Measurements from ENCODE around the gene SOCS2. TPM values are rescaled to one million over a fixed set of nuclear protein-coding genes. Genes with fewer than 3 reads are reported as not detected.

SOCS2 gene
- total RNA-seq, 1 donor from 2014 or later = 95.8 TPM

DNA sequence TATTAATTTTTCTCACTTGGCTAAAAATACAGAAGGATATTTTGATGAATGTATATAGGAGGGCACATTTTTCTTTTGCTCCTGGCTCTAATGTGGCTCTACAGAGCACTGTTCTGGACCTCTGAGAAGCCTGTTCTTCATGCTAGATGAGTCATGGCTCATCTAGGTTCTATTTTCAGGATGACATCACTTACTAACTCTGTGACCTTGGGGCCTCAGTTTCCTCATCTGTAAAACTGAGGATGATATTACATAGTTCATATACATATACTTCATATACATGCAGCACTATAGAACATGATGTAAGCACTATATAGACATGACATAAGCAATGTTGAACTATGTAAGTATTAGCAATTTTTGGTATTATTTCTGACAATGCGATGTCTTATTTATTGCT lies 35.8 kb downstream of the SOCS2 start:
- no peaks in the 10 kb centered on the region for H3K27me3 ChIP-seq
- no peak for DNase-seq (ENCODE audit: low spot score in 2 of 2)
- no peaks in the 10 kb centered on the region for H3K4me1 ChIP-seq
- TF ChIP-seq, protein P1, sequence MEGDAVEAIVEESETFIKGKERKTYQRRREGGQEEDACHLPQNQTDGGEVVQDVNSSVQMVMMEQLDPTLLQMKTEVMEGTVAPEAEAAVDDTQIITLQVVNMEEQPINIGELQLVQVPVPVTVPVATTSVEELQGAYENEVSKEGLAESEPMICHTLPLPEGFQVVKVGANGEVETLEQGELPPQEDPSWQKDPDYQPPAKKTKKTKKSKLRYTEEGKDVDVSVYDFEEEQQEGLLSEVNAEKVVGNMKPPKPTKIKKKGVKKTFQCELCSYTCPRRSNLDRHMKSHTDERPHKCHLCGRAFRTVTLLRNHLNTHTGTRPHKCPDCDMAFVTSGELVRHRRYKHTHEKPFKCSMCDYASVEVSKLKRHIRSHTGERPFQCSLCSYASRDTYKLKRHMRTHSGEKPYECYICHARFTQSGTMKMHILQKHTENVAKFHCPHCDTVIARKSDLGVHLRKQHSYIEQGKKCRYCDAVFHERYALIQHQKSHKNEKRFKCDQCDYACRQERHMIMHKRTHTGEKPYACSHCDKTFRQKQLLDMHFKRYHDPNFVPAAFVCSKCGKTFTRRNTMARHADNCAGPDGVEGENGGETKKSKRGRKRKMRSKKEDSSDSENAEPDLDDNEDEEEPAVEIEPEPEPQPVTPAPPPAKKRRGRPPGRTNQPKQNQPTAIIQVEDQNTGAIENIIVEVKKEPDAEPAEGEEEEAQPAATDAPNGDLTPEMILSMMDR (IDR thresholded peaks at IDR 0.05) = no peak
- no peaks in the 10 kb centered on the region for H3K9me3 ChIP-seq
- H3K36me3 ChIP-seq = no peaks in the 10 kb centered on the region
- no peak overlapping the region for H3K4me3 ChIP-seq
- no peak overlapping the region for H3K27ac ChIP-seq
- intact Hi-C loops (cut with DNase I) = no loop called here

DNA sequence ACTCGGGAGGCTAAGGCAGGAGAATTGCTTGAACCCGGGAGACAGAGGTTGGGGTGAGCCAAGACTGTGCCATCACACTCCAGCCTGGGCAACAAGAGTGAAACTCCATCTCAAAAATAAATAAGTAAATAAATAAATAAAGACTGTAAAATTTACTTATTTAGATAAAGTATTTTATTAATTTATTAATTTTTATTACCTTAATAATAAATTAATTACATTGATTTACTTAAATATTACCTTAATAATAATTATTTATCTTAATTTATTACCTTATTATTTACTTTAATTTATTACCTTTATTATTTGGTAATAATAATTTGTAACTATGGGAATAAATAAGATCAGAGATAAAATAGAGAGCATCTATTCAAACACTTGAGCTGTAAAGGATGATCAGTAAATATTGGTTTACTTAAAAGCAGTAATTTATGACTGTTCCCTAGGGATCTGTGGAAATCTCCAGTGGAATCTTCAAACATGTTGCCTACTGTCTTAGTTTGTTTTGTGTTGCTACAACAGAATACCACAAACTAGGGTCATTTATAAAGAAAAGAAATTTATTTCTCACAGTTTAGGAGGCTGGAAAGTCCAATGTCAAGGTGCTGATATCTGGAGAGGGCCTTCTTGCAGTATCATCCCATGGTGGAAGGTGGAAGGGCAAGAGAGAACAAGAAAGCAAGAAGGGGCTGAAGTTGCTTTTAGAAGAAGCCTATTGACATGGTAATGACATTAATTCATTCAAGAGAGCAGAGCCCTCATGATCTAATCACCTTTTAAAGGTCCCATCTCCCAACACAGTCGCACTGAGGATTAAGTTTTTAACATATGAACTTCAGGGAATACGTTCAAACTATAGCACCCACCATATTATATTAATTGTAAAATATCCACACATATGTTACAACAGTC lies 37.1 kb downstream of the SOCS2 start:
- no peaks in the 10 kb centered on the region for H3K4me1 ChIP-seq
- intact Hi-C loops (cut with DNase I) = no loop called here
- TF ChIP-seq, protein P1 (IDR thresholded peaks at IDR 0.05) = no peak
- no peak for DNase-seq (ENCODE audit: low spot score in 2 of 2)
- H3K27me3 ChIP-seq = no peaks in the 10 kb centered on the region
- no peaks in the 10 kb centered on the region for H3K9me3 ChIP-seq
- H3K4me3 ChIP-seq = no peak overlapping the region
- no peak overlapping the region for H3K27ac ChIP-seq
- no peaks in the 10 kb centered on the region for H3K36me3 ChIP-seq

DNA sequence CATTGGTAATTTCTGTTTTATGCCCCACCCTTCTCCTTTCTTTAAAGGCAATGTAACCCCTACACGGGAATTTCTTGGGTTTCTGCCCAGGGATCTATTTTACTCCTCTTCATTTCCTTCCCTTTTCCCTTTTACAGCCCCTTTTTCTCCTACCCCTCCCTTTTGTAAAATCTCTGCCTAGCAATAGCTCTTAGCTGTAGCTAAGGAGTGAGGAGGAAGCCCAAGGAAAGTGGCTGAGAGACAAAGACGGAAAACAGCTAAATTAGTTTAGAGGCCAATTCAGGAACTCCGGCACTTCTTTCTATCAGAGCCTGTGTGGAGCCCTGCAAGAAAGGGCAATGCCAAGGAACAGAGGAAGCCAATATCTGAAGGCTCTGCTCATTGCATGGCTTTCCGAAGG lies 40.3 kb downstream of the SOCS2 start:
- H3K36me3 ChIP-seq = no peaks in the 10 kb centered on the region
- TF ChIP-seq, protein P1 (IDR thresholded peaks at IDR 0.05) = no peak
- no peak for DNase-seq (ENCODE audit: low spot score in 2 of 2)
- H3K4me1 ChIP-seq = no peaks in the 10 kb centered on the region
- intact Hi-C loops (cut with DNase I) = no loop called here
- no peaks in the 10 kb centered on the region for H3K9me3 ChIP-seq
- no peak overlapping the region for H3K27ac ChIP-seq
- no peaks in the 10 kb centered on the region for H3K27me3 ChIP-seq
- H3K4me3 ChIP-seq = no peak overlapping the region

DNA sequence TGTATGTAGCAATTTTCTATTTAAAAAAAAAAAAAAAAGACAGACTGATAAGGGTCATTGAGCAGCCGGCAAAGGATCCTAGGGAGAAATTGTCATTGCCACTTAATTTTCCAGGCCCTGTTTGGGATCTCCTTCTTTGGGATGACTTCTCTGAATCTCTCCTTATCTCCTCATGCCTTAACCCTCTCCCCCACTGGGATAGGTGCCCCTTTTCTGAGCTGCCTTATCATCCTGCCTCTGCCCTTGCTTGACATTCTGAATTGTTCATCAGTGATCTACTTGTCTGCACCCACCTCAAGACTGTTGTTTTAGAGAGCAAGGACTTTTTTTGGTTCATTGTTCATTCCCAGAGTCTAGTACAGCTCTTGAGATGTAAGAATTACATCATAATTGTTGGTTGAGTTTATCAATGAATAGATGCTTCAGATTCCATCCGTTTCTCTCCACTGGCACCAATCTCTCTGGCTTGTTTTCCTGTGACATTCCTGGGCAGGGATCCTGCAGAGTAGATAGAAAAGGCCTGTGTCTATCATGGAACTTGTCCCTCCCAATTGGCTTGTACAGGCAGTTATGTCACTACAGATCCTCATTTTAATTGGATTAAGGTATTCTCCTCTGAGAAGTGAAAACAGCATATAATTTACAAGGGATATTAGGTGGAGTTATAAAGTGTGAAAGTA lies 42.6 kb downstream of the SOCS2 start:
- no peaks in the 10 kb centered on the region for H3K4me1 ChIP-seq
- no peak overlapping the region for H3K4me3 ChIP-seq
- no peaks in the 10 kb centered on the region for H3K9me3 ChIP-seq
- intact Hi-C loops (cut with DNase I) = no loop called here
- no peak overlapping the region for H3K27ac ChIP-seq
- H3K36me3 ChIP-seq = no peaks in the 10 kb centered on the region
- TF ChIP-seq, protein P1 (IDR thresholded peaks at IDR 0.05) = no peak
- DNase-seq (ENCODE audit: low spot score in 2 of 2) = no peak
- no peaks in the 10 kb centered on the region for H3K27me3 ChIP-seq

DNA sequence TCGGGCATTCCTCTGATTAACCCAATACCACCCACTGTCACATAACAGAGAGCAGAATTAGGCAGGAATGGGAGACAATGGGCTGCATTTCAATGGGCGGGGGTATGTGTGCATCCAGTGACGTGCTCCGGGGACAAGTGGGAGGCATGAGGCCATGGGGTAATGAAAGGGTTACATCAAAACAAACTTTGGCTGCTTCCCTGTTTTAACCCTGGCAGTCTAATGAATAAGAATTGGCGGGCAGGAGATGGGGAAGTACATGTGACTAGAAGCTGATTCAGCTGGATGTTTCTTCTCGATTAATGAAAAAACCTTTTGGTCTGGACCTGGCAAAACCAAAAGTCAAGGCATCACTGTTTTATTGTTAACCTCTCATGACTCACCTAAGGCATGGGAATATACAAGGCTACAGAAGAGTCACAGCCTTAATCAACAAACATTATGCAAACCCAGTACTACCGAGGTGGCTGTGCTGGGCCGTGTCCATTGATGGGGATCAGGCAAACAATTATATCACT lies 44.2 kb downstream of the SOCS2 start:
- H3K4me1 ChIP-seq = no peaks in the 10 kb centered on the region
- no peak overlapping the region for H3K27ac ChIP-seq
- TF ChIP-seq, protein P1 (IDR thresholded peaks at IDR 0.05) = no peak
- H3K4me3 ChIP-seq = no peak overlapping the region
- no peaks in the 10 kb centered on the region for H3K9me3 ChIP-seq
- intact Hi-C loops (cut with DNase I) = no loop called here
- H3K27me3 ChIP-seq = no peaks in the 10 kb centered on the region
- H3K36me3 ChIP-seq = no peaks in the 10 kb centered on the region
- no peak for DNase-seq (ENCODE audit: low spot score in 2 of 2)
